HL-60 (cell line): ENCODE measurements around the gene CNIH3.

Experiments used
- CTCF ChIP-seq: IDR thresholded peaks from one replicate; pipeline ENCODE4 v1.5.1; 2011; ENCODE audit warnings: low read length, control low read depth, inconsistent platforms; ENCODE audit not compliant: insufficient read depth
- GABPA ChIP-seq: IDR thresholded peaks from 2 replicates; pipeline ENCODE4 v1.6.1; 2012; ENCODE audit warnings: low read depth
- POLR2AphosphoS5 ChIP-seq: IDR thresholded peaks from 2 replicates; pipeline ENCODE4 v1.6.1; 2012; ENCODE audit warnings: low read depth
- REST ChIP-seq: IDR thresholded peaks from 2 replicates; pipeline ENCODE4 v1.6.1; 2012; ENCODE audit warnings: low read depth; ENCODE audit not compliant: insufficient replicate concordance

- TF ChIP-seq CTCF = no peak
- no peak for TF ChIP-seq POLR2AphosphoS5
- TF ChIP-seq GABPA = no peak
- no peak for TF ChIP-seq REST
Measured at GRCh38 chr1:224753491-224753890, 137.4 kb downstream of the CNIH3 start.
